ENCODE results near the gene PAPPA. TPM values are rescaled to one million over a fixed set of nuclear protein-coding genes. Genes with fewer than 3 reads are reported as not detected.

The PAPPA gene
- total RNA-seq, 1 experiment from 2014 or later = 0.05 TPM

DNA sequence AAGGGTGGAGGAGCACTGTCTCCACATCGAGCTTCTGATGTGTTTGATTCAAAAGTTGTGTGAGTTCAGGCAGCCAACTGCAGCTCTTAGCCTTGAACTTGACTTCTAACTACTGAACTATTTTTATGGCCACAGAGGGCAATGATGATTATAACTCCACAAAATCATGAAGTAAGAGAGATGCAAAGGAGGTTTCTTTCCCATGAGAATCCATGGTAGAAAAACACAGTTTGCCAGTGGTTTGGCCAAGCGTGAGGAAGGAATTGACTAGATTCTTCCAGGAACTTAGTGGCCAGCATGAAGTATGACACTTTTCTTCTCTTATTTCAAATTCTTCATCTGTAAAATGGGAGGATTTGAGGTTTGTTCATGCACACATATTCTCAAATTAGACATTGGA, 43.2 kb downstream of the PAPPA start:
- no TSS peak for BruUV-seq (replicated peaks)
- CTCF ChIA-PET = no interaction called here
- no peaks in the 10 kb centered on the region for H4K20me1 ChIP-seq (ENCODE audit: insufficient read depth)
- H3K36me3 ChIP-seq (ENCODE audit: control insufficient read depth in 1 of 2, insufficient read depth in 2 of 2, low read length in 2 of 2) = no peaks in the 10 kb centered on the region
- TF ChIP-seq SRF (IDR thresholded peaks at IDR 0.05; ENCODE audit: low read depth) = no peak
- TF ChIP-seq EZH2phosphoT487 (IDR thresholded peaks at IDR 0.05; ENCODE audit: borderline replicate concordance) = no peak
- TF ChIP-seq, protein P1, sequence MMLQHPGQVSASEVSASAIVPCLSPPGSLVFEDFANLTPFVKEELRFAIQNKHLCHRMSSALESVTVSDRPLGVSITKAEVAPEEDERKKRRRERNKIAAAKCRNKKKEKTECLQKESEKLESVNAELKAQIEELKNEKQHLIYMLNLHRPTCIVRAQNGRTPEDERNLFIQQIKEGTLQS (IDR thresholded peaks at IDR 0.05) = no peak
- TF ChIP-seq, protein P2, sequence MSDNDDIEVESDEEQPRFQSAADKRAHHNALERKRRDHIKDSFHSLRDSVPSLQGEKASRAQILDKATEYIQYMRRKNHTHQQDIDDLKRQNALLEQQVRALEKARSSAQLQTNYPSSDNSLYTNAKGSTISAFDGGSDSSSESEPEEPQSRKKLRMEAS (IDR thresholded peaks at IDR 0.05) = no peak
- no peak for TF ChIP-seq TCF7L2 (IDR thresholded peaks at IDR 0.05; ENCODE audit: borderline replicate concordance, extremely low read depth, insufficient read depth, insufficient read length)
- TF ChIP-seq, protein P3, sequence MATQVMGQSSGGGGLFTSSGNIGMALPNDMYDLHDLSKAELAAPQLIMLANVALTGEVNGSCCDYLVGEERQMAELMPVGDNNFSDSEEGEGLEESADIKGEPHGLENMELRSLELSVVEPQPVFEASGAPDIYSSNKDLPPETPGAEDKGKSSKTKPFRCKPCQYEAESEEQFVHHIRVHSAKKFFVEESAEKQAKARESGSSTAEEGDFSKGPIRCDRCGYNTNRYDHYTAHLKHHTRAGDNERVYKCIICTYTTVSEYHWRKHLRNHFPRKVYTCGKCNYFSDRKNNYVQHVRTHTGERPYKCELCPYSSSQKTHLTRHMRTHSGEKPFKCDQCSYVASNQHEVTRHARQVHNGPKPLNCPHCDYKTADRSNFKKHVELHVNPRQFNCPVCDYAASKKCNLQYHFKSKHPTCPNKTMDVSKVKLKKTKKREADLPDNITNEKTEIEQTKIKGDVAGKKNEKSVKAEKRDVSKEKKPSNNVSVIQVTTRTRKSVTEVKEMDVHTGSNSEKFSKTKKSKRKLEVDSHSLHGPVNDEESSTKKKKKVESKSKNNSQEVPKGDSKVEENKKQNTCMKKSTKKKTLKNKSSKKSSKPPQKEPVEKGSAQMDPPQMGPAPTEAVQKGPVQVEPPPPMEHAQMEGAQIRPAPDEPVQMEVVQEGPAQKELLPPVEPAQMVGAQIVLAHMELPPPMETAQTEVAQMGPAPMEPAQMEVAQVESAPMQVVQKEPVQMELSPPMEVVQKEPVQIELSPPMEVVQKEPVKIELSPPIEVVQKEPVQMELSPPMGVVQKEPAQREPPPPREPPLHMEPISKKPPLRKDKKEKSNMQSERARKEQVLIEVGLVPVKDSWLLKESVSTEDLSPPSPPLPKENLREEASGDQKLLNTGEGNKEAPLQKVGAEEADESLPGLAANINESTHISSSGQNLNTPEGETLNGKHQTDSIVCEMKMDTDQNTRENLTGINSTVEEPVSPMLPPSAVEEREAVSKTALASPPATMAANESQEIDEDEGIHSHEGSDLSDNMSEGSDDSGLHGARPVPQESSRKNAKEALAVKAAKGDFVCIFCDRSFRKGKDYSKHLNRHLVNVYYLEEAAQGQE (IDR thresholded peaks at IDR 0.05; ENCODE audit: low read depth) = no peak
- no peak for TF ChIP-seq POLR2AphosphoS5 (IDR thresholded peaks at IDR 0.05; ENCODE audit: low read depth, low read length)
- no peak for TF ChIP-seq ZFX (IDR thresholded peaks at IDR 0.05)
- TF ChIP-seq SIN3A (IDR thresholded peaks at IDR 0.05; ENCODE audit: low read depth) = no peak
- TF ChIP-seq POLR2A (IDR thresholded peaks at IDR 0.05; ENCODE audit: borderline replicate concordance, extremely low read depth, insufficient read depth, insufficient read length) = no peak
- no peak for TF ChIP-seq RAD21 (IDR thresholded peaks at IDR 0.05; ENCODE audit: low read depth)
- RAD21 ChIA-PET (ENCODE audit: low non-redundant PET in 1 of 2, low total read pairs in 2 of 2, uncharacterized antibody in 2 of 2, unreplicated experiment in 2 of 2) = no interaction called here
- no peak overlapping the region for H3K27ac ChIP-seq (ENCODE audit: low read depth, low read length)
- ATAC-seq (no peak), DNase-seq (ENCODE audit: low read depth, low spot score) (no peak)
- no peak overlapping the region for H2AFZ ChIP-seq (ENCODE audit: low read depth, low read length, poor library complexity, severe bottlenecking)
- H3K9me3 ChIP-seq (ENCODE audit: control insufficient read depth in 1 of 2, insufficient read depth in 1 of 2, low read depth in 1 of 2, low read length in 2 of 2) = no peaks in the 10 kb centered on the region
- intact Hi-C loops (cut with micrococcal nuclease) = no loop called here
- no peaks in the 10 kb centered on the region for H3K9me2 ChIP-seq (ENCODE audit: insufficient read depth)
- no peak overlapping the region for H3K4me2 ChIP-seq (ENCODE audit: low read length)
- H3K4me1 ChIP-seq (ENCODE audit: control insufficient read depth in 1 of 2, insufficient read depth in 2 of 2, low read length in 2 of 2) = no peaks in the 10 kb centered on the region
- H3K27me3 ChIP-seq (ENCODE audit: insufficient read depth, low read length) = peaks cover 72% of the 10 kb centered on the region
- H3K9ac ChIP-seq (ENCODE audit: low read length) = no peak overlapping the region
- POLR2A ChIA-PET = no interaction called here
- no peaks in the 10 kb centered on the region for H3K79me2 ChIP-seq (ENCODE audit: insufficient read depth, low read length)
- H3K4me3 ChIP-seq (replicated peaks in 1 of 2; ENCODE audit: low read depth in 1 of 2, low read length in 2 of 2) = no peak overlapping the region
